ENCODE results near the gene GOLGA6A.
"Not testable (repeated sequence)": the region's sequence is repeated elsewhere in the genome, so short reads cannot be mapped to it uniquely, and the experiment has no call there.

GOLGA6A gene

DNA sequence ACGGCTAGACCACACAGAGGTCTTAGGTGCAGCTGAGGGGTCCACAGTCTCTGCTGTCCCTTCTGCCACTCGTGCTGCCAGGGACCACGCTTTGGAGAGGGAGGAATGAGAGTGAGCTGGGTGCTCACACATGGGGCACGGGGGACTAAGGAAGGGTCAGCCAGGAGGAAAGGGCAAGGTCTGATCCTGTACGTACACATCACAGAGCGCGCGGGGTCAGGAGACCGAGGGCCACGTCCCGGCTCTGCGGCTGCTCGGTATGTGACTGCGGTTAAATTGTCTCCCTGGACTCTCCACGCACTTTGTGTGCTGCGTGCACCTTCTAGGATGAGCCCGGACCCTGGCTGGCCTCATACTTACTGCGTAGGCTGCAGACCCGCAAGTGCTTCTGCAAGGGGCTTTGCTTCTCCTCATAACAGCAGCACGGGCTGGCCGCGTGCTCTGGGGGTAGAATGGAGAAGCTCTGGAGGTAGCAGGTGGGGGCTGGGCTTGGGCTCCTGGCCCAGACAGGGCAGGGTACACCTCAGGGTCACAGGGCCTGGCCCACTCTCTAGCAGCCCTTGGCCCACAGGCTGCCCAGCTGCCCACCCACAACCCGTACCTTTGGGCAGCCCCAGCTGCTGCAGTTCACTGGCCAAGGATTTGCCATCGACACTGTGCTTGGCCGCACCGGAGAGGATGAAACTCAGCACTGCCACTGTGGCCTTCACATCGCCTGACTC is 14.6 kb upstream of the GOLGA6A start:
- H4K20me1 ChIP-seq (ENCODE audit: low read depth, low read length); H3K27me3 ChIP-seq (ENCODE audit: low read length); H3K4me2 ChIP-seq (ENCODE audit: low read depth, low read length, poor library complexity, severe bottlenecking); H2AFZ ChIP-seq (ENCODE audit: low read depth, low read length, severe bottlenecking); H3K36me3 ChIP-seq (ENCODE audit: low read length); H3K27ac ChIP-seq (ENCODE audit: low read depth, low read length); H3K9me2 ChIP-seq (replicated peaks; ENCODE audit: insufficient read depth, low read length); H3K79me2 ChIP-seq (ENCODE audit: insufficient read depth, low read length); H3K4me3 ChIP-seq (ENCODE audit: insufficient read depth, low read length, poor library complexity, severe bottlenecking); H3K9me3 ChIP-seq (ENCODE audit: insufficient read depth, low read length); H3F3A ChIP-seq (ENCODE audit: insufficient read depth); H3K9ac ChIP-seq (ENCODE audit: low read length): not testable (repeated sequence)

DNA sequence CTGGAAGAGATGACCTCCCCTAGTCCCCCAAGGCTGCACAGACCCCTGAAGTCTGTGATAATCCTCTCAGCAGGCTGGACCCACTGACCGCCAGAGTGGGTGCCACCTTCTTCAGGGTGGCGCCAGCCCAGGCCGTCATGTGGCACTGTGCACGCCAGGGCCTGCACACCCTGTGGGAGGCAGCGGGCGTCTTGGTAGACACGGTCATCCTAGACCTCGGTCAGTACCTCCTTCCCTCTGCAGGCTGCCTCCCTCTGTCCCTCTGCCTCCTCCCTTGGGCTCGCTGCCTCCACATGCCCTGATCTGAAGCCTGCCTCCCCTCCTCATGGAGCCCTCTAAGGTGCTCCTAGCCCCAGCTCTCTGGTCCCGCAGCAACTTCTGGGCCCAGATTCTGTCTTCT is 13.3 kb upstream of the GOLGA6A start:
- H3K79me2 ChIP-seq (ENCODE audit: insufficient read depth, low read length): not testable (repeated sequence)

DNA sequence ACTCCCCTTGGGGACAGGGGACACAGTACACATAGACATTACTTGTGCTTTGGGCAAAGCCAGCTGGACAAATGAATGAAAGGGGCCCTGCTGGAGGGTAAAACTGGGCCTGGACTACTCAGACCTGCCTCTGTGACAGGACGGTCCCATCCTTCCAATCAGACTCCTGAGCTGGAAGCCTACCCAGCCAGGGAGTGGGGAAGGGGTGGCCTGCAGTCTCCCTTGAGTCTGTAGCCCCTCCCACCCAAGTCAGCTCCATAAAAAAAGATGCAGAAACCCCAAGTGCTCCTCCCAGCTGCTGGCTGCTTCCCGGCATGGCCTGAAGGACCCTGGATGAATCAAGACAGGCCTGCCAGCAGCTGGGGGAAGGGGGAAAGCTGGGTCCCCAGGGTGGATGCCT is 12.2 kb upstream of the GOLGA6A start:
- H3K9me2 ChIP-seq (replicated peaks; ENCODE audit: insufficient read depth, low read length); H3K4me3 ChIP-seq (ENCODE audit: insufficient read depth, low read length, poor library complexity, severe bottlenecking); H3F3A ChIP-seq (ENCODE audit: insufficient read depth); H3K9ac ChIP-seq (ENCODE audit: low read length); H3K4me2 ChIP-seq (ENCODE audit: low read depth, low read length, poor library complexity, severe bottlenecking); H2AFZ ChIP-seq (ENCODE audit: low read depth, low read length, severe bottlenecking); H4K20me1 ChIP-seq (ENCODE audit: low read depth, low read length); H3K79me2 ChIP-seq (ENCODE audit: insufficient read depth, low read length); H3K9me3 ChIP-seq (ENCODE audit: insufficient read depth, low read length); H3K27ac ChIP-seq (ENCODE audit: low read depth, low read length); H3K27me3 ChIP-seq (ENCODE audit: low read length); H3K36me3 ChIP-seq (ENCODE audit: low read length): not testable (repeated sequence)

More for the DNA sequence above, 13.3 kb upstream of the GOLGA6A start:
- not testable (repeated sequence) for H3K27ac ChIP-seq (ENCODE audit: low read depth, low read length); H4K20me1 ChIP-seq (ENCODE audit: low read depth, low read length); H3K27me3 ChIP-seq (ENCODE audit: low read length); H3K4me2 ChIP-seq (ENCODE audit: low read depth, low read length, poor library complexity, severe bottlenecking); H3K9me3 ChIP-seq (ENCODE audit: insufficient read depth, low read length); H3K36me3 ChIP-seq (ENCODE audit: low read length); H3K9me2 ChIP-seq (replicated peaks; ENCODE audit: insufficient read depth, low read length); H3K9ac ChIP-seq (ENCODE audit: low read length); H2AFZ ChIP-seq (ENCODE audit: low read depth, low read length, severe bottlenecking); H3F3A ChIP-seq (ENCODE audit: insufficient read depth); H3K4me3 ChIP-seq (ENCODE audit: insufficient read depth, low read length, poor library complexity, severe bottlenecking)

DNA sequence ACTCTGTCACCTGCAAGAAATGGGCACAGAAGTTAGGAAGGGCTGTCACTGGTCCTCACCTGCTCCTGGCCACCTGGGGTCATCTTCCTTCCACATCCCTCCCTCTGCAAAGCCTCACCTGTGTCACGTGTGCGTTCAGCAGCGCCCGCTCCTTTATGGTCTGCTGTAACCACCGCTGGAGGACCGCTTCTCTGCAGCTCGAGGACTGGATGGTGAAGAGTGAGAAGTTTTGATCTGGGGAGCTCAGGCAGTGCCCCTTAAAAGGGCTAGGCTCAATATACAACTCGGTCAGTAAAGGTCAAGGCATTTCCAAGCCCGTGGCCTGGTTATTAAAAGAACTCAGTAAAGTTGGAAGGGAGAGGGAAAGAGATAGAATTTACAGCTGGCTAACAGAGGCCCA is 6.6 kb downstream of the GOLGA6A start:
- H3K27ac ChIP-seq (ENCODE audit: low read depth, low read length); H3F3A ChIP-seq (ENCODE audit: insufficient read depth); H3K27me3 ChIP-seq (ENCODE audit: low read length); H3K9me2 ChIP-seq (replicated peaks; ENCODE audit: insufficient read depth, low read length); H3K79me2 ChIP-seq (ENCODE audit: insufficient read depth, low read length); H3K4me2 ChIP-seq (ENCODE audit: low read depth, low read length, poor library complexity, severe bottlenecking); H3K36me3 ChIP-seq (ENCODE audit: low read length); H3K4me3 ChIP-seq (ENCODE audit: insufficient read depth, low read length, poor library complexity, severe bottlenecking); H3K9ac ChIP-seq (ENCODE audit: low read length); H4K20me1 ChIP-seq (ENCODE audit: low read depth, low read length); H2AFZ ChIP-seq (ENCODE audit: low read depth, low read length, severe bottlenecking); H3K9me3 ChIP-seq (ENCODE audit: insufficient read depth, low read length): not testable (repeated sequence)

DNA sequence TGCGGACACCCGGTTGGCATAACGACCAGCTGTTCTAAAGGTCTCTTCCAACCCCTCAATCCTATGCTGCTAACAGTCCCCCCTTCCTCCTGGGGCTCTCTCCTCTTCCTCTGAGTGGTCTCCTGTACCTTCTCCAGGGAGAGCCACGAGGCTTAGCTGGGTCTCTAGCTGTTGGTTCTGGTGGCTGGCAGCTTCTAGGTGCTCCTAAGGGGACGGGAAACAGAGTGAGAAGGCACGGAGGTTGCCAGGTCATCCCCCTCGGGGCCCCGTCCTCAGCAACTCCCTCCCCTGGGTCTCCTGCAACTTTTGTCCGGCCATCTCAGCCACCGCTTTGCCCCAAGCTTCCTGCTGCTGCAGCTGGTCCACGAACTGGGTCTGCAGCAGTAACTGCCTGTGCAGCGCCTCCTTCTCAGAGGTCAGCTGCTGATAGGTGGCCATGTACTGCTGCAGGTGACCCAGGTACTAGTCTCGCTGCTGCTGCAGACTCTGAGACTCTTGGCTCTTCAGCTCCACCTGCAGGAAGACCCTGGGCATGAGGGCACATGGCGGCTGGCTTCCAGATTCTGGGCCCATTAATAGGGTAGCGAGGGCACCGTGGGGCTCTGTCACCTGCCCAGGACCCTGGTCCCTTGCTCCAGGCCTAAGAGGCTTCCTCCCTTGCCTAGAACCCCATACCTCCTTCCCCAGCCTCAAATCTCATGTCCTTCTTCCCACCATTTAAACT is 9.6 kb downstream of the GOLGA6A start:
- H3K79me2 ChIP-seq (ENCODE audit: insufficient read depth, low read length); H3K4me3 ChIP-seq (ENCODE audit: insufficient read depth, low read length, poor library complexity, severe bottlenecking); H3K9ac ChIP-seq (ENCODE audit: low read length); H2AFZ ChIP-seq (ENCODE audit: low read depth, low read length, severe bottlenecking); H3K9me3 ChIP-seq (ENCODE audit: insufficient read depth, low read length); H3F3A ChIP-seq (ENCODE audit: insufficient read depth); H3K4me2 ChIP-seq (ENCODE audit: low read depth, low read length, poor library complexity, severe bottlenecking); H3K36me3 ChIP-seq (ENCODE audit: low read length); H3K27ac ChIP-seq (ENCODE audit: low read depth, low read length); H3K9me2 ChIP-seq (replicated peaks; ENCODE audit: insufficient read depth, low read length); H4K20me1 ChIP-seq (ENCODE audit: low read depth, low read length); H3K27me3 ChIP-seq (ENCODE audit: low read length): not testable (repeated sequence)

DNA sequence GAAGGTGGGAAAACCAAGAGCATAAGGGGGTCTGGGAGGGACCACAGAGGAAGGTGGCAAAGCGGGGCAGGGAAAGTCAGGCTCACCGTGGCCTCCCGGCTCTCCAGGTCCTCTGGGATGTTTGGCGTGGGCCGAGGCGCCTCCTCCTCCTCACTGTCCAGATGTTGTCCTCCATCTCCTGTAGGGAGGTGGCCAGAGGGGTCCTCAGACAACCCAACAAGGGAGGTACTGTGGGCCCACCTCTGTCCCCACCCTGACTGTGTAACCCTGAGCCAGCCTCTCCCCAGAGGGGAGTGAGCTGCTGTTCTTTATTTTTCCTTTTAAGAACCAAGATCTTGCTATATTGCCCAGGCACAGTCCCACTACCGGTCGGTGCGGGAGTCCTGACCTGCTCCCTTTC is 10.2 kb downstream of the GOLGA6A start:
- not testable (repeated sequence) for H3K9me3 ChIP-seq (ENCODE audit: insufficient read depth, low read length); H2AFZ ChIP-seq (ENCODE audit: low read depth, low read length, severe bottlenecking); H3K27ac ChIP-seq (ENCODE audit: low read depth, low read length); H3K4me2 ChIP-seq (ENCODE audit: low read depth, low read length, poor library complexity, severe bottlenecking); H3K27me3 ChIP-seq (ENCODE audit: low read length); H3K79me2 ChIP-seq (ENCODE audit: insufficient read depth, low read length); H3F3A ChIP-seq (ENCODE audit: insufficient read depth); H4K20me1 ChIP-seq (ENCODE audit: low read depth, low read length); H3K9me2 ChIP-seq (replicated peaks; ENCODE audit: insufficient read depth, low read length); H3K4me3 ChIP-seq (ENCODE audit: insufficient read depth, low read length, poor library complexity, severe bottlenecking); H3K36me3 ChIP-seq (ENCODE audit: low read length); H3K9ac ChIP-seq (ENCODE audit: low read length)

DNA sequence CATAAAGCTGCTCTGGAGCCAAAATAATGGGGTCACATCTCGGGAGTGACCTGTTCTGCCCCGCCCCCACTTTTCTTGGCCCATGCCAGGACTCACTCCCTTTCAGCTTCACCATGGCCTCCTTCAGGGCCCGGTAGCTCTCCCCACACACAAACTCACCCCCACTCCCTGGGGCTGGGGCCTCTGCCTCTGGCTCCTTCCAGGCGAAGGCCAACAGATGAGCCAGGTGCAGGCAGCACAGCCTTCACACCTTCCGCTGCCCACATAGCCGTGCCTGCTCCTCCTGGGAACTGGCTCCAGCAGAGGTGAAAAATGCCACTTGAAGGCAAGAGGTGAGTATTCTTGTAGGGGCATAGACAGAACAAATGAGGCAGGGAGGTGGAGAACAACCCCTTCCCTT is 10.7 kb downstream of the GOLGA6A start:
- H3K79me2 ChIP-seq (ENCODE audit: insufficient read depth, low read length); H3K9me2 ChIP-seq (replicated peaks; ENCODE audit: insufficient read depth, low read length); H3K27me3 ChIP-seq (ENCODE audit: low read length); H3K9ac ChIP-seq (ENCODE audit: low read length); H2AFZ ChIP-seq (ENCODE audit: low read depth, low read length, severe bottlenecking); H3K27ac ChIP-seq (ENCODE audit: low read depth, low read length); H3K9me3 ChIP-seq (ENCODE audit: insufficient read depth, low read length); H3K36me3 ChIP-seq (ENCODE audit: low read length); H3K4me3 ChIP-seq (ENCODE audit: insufficient read depth, low read length, poor library complexity, severe bottlenecking); H3F3A ChIP-seq (ENCODE audit: insufficient read depth); H4K20me1 ChIP-seq (ENCODE audit: low read depth, low read length); H3K4me2 ChIP-seq (ENCODE audit: low read depth, low read length, poor library complexity, severe bottlenecking): not testable (repeated sequence)

DNA sequence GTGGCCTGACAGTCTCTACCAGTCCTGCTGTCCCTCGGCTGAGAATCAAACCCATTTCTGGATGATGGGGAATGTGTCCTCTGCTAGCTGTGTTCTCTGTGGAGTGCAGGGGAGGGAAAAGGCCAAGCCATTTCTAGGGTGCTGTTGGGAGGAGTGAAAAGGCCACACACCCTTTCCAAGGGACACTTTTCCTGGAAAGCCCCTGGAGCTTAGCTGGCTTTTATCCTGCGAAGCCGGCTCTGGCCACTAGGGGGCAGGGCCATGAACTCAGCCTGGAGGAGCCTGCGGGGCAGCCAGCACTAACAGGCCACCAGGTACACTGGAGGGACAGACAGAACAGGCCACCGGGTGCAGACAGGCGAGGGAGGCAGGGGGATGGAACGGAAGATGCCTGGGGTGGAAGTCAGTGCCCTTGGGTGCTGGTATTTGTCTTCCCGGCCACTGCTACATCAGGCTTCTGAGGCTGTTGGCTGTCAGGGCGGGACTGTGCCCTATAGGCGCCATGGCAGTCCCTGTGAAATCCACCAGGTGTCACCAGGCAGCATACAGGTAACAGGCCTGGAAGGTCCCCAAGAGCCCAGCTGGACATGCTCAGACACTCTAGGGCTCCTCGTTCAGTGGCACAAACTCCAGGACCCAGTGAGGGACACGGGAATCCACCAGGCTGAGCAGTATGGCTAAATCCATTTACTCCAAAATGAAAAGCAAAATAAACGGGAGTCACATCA is 16.5 kb downstream of the GOLGA6A start:
- H3K36me3 ChIP-seq (ENCODE audit: low read length); H3K4me2 ChIP-seq (ENCODE audit: low read depth, low read length, poor library complexity, severe bottlenecking); H3K27ac ChIP-seq (ENCODE audit: low read depth, low read length); H2AFZ ChIP-seq (ENCODE audit: low read depth, low read length, severe bottlenecking); H3F3A ChIP-seq (ENCODE audit: insufficient read depth); H3K9me2 ChIP-seq (replicated peaks; ENCODE audit: insufficient read depth, low read length); H3K4me3 ChIP-seq (ENCODE audit: insufficient read depth, low read length, poor library complexity, severe bottlenecking); H4K20me1 ChIP-seq (ENCODE audit: low read depth, low read length); H3K9ac ChIP-seq (ENCODE audit: low read length); H3K9me3 ChIP-seq (ENCODE audit: insufficient read depth, low read length); H3K27me3 ChIP-seq (ENCODE audit: low read length); H3K79me2 ChIP-seq (ENCODE audit: insufficient read depth, low read length): not testable (repeated sequence)

All from SU-DHL-6 (cell line).